ENCODE results near the gene SCFD1. TPM values are rescaled to one million over a fixed set of nuclear protein-coding genes. Genes with fewer than 3 reads are reported as not detected.

SCFD1 gene
- total RNA-seq, 4 donors from 2014 or later: 31.6 to 48.4 (median 42.5) TPM

- no peak overlapping the region for H3K4me3 ChIP-seq
- WGBS, 2 donors (ENCODE audit: low coverage in 1 of 2): 71 to 83% methylated on average over 3 to 5 of the region's 5 CpGs
- no peaks in the 10 kb centered on the region for H3K36me3 ChIP-seq
- H3K9me3 ChIP-seq: no peaks in the 10 kb centered on the region
- H3K27me3 ChIP-seq: no peaks in the 10 kb centered on the region
- H3K4me1 ChIP-seq: no peaks in the 10 kb centered on the region
- no peak for ATAC-seq
- TF ChIP-seq POLR2AphosphoS5 (IDR thresholded peaks at IDR 0.05) (no peak), EP300 (IDR thresholded peaks at IDR 0.05) (no peak), POLR2A (IDR thresholded peaks at IDR 0.05) (no peak), CTCF (IDR thresholded peaks at IDR 0.05) (no peak)
- H3K27ac ChIP-seq: no peak overlapping the region
Observed at GRCh38 chr14:30771595-30771994, 149.5 kb downstream of the SCFD1 start.

- TF ChIP-seq CTCF (IDR thresholded peaks at IDR 0.05) (no peak), EP300 (IDR thresholded peaks at IDR 0.05) (no peak), POLR2A (IDR thresholded peaks at IDR 0.05) (no peak), POLR2AphosphoS5 (IDR thresholded peaks at IDR 0.05) (no peak)
- no peaks in the 10 kb centered on the region for H3K4me1 ChIP-seq
- H3K4me3 ChIP-seq: no peak overlapping the region
- H3K36me3 ChIP-seq: no peaks in the 10 kb centered on the region
- H3K27me3 ChIP-seq: no peaks in the 10 kb centered on the region
- no peak overlapping the region for H3K27ac ChIP-seq
- H3K9me3 ChIP-seq: no peaks in the 10 kb centered on the region
- no peak for ATAC-seq
Observed at GRCh38 chr14:30779210-30779609, 157.1 kb downstream of the SCFD1 start.

Other genes starting within 250 kb of the SCFD1 start
- 10 to 100 TPM in 3 of 4 donors, 1 to 10 TPM in 1; 9.3 to 14.5 (median 11.6) TPM for gene G2E3, start 63.2 kb upstream of the SCFD1 start, total RNA-seq

Data from gastroesophageal sphincter (tissue), 4 donors.